CD4-positive, alpha-beta T cell treated with Interleukin-6 for 4 hours (primary cell): ENCODE data around the gene ITSN1.
"Not testable (repeated sequence)": the region's sequence is repeated elsewhere in the genome, so short reads cannot be mapped to it uniquely, and the experiment has no call there.

ENCODE experiments used
- DNase-seq: peaks from one replicate; pipeline ENCODE4 v3.0.0-alpha.2; 2020; ENCODE audit warnings: mixed read lengths

The ITSN1 gene

GRCh38 chr21:33898586-33898985, 256.3 kb downstream of the ITSN1 start:
- DNase-seq, result no peak

GRCh38 chr21:33899199-33899598, 256.9 kb downstream of the ITSN1 start:
- no peak for DNase-seq

DNA sequence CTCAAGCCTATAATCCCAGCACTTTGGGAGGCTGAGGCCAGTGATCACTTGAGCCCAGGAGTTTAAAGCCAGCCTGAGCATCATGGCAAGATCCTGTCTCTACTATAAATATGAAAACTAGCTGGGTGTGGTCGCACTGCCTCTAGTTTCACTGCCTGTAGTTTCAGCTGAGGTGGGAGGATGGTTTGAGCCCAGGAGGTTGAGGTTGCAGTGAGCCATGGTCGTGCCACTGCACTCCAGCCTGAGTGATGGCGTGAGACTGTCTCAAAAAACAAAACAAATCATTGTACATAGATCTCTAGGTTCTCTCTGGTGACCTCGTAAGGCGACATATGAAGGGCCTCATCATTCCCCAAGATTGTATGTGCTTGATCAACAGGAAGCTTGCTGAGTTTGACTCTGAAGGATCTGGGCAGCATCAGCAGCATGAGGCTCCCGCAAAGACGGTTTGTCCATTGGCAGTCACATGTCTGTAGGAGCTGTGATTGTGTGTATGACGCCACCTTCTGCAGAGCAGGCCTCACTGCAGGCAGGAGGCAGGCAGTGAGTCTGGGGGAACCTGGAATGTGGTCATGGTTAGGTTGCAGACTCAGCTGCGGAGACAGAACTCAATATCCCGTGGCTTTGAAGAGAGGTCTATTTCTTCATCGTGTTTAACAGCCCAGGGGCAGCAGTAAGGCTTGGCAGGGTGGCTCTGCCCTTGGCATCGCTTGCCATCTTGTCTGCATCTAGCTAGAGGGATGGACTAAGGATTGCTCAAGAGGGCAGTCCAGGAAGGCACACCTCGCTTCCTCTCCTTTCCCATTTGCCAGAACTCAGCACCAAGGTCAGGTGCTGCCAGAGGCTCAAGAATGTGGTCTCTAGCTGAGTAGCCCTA, 259.3 kb downstream of the ITSN1 start:
- no peak for DNase-seq

GRCh38 chr21:33902349-33902748, 260.0 kb downstream of the ITSN1 start:
- DNase-seq, result no peak

GRCh38 chr21:33904041-33904440, 261.7 kb downstream of the ITSN1 start:
- no peak for DNase-seq

GRCh38 chr21:33908760-33909159, 266.5 kb downstream of the ITSN1 start:
- DNase-seq, result no peak

DNA sequence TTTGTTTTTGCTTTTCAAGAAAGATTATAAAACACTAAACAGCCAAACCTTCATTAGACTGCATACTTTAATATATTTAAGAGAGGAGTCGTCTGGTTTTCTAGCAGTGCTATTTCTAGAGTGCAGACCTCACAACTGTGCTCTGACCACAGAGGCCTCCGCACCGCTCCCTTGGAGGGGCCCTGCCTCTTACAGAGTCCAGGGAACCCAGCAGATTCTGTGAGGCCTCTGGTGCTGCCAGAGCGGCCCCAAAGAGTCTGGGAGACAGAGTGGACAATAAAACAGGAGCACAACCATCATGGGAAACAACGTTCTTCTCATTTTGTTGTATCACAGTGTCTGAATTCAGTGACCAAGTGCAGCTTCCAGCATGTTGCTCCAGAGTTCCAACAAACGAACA, 267.5 kb downstream of the ITSN1 start:
- no peak for DNase-seq

DNA sequence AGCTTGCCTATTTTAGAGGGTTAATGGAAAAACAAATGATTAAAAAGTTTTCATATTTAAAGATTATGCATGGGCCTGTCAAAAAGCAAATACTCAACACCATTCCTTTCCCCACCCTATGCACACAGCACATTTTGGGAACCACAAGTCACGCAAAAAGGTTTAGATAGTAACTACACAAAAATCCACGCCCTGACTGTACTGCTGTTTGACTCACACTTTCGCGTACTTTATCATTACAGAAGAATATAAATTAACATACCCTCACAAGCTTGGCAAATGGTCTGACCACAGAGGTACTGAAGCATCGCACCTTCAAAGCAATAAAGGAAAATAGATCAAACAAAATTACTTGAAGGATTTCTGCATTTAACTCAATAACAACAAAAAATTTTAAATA, 271.9 kb downstream of the ITSN1 start:
- DNase-seq, result no peak

- DNase-seq, result peak; percentile 98
These were observed 273.3 kb downstream of the ITSN1 start, which contains the start of gene ATP5PO for GRCh38 chr21:33915368-33916199. ATP5PO (minus strand) TSS chr21:33915804; CDS start chr21:33915763, 41 bp downstream.

DNA sequence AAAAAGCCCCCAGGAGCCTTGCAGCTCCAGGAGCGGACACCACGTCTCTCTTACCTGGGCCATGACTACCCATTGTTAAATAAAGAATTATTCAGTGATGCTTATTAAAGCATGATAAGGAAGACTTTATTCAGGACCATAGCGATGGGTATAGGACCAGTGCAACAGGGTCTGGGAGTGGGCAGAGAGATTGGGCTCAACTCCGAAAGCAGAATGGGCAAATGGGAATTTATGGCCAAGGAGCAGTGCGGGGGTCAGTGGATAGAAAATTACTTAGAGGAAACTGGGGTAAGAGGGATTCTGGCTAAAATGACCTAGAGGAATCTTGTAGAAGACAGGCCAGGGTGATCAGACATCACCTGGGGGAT, 273.9 kb downstream of the ITSN1 start:
- DNase-seq, result no peak

- DNase-seq, result no peak
These were observed 275.1 kb downstream of the ITSN1 start for GRCh38 chr21:33917421-33917820.

DNA sequence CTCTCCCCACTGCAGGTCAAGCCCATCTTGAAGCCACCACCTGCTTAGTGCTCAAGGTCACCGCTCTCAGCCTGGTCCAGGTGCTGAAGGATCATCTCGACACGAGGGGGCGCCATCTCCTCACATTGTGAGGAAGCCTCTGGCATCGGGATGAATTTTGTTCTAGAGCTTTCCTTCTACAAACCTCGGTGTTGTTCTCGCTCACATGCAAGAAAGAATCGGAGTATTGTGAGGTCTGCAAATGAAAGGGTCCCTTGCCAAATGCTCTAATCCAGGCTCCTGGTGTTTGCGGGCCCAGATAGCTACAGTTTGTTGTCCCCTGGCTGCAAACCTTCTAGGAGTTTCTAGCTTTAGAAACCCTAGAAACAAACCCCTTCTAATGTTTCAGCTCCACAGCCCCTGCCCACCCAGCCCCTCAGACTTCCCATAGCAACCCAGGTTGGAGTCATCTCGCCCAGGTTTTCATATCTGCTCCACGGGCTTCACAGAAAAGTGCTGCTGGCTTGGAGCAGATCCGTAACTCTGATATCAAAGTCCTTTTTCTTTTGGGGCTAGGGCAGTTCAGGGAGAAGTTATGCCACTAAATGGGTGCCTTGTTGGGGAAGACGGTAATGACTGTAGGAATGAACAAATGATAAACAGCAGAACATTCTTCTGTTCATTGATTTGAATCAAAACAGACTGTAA, 281.9 kb downstream of the ITSN1 start:
- peak; percentile 97 for DNase-seq

GRCh38 chr21:33924766-33925100, 282.4 kb downstream of the ITSN1 start:
- DNase-seq, result no peak

GRCh38 chr21:33926248-33926647, 283.9 kb downstream of the ITSN1 start:
- DNase-seq, result not testable (repeated sequence)

DNA sequence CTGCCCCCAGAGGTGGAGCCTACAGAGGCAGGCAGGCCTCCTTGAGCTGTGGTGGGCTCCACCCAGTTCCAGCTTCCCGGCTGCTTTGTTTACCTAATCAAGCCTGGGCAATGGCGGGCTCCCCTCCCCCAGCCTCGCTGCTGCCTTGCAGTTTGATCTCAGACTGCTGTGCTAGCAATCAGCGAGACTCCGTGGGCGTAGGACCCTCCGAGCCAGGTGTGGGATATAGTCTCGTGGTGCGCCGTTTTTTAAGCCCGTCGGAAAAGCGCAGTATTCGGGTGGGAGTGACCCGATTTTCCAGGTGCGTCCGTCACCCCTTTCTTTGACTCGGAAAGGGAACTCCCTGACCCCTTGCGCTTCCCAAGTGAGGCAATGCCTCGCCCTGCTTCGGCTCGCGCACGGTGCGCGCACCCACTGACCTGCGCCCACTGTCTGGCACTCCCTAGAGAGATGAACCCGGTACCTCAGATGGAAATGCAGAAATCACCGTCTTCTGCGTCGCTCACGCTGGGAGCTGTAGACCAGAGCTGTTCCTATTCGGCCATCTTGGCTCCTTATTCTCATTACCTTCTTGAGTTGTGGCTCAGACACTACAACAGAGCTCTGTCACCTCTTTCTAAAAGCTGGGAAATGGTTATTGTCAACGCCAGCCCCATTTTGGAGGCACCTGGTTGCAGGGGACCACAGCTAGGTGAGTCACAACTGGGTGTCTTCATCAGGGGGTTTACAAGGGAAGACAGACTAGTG, 288.9 kb downstream of the ITSN1 start:
- DNase-seq, result peak; percentile 84

GRCh38 chr21:33931799-33932390, 289.6 kb downstream of the ITSN1 start:
- DNase-seq, result peak; percentile 55

- peak; percentile 26 for DNase-seq
These were observed 290.4 kb downstream of the ITSN1 start for GRCh38 chr21:33932731-33933130.

- peak; percentile 88 for DNase-seq
These were observed 294.2 kb downstream of the ITSN1 start for GRCh38 chr21:33936301-33937038.

GRCh38 chr21:33937146-33937545, 294.8 kb downstream of the ITSN1 start:
- peak; percentile 29 for DNase-seq

GRCh38 chr21:33937931-33938339, 295.6 kb downstream of the ITSN1 start:
- peak; percentile 57 for DNase-seq

DNA sequence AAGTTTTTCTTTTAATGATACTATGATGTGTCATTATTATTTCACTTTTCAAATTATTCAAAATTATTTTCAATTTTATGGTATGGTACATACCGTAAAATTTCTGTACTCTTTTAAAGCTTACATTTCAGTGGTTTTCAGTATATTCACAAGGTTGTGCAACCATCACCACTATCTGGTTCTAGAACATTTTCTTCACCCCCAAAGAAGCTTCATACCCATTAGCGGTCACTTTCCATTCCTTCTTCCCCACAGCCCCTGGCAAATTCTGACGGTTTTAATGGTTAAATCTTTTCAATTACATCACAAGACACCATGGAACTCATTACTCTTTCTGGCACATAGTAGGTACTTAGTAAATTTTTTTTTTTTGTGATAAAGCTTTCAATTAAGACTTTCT, 296.1 kb downstream of the ITSN1 start:
- DNase-seq, result no peak
